ENCODE measurements around the gene ZHX3.

The ZHX3 gene

DNA sequence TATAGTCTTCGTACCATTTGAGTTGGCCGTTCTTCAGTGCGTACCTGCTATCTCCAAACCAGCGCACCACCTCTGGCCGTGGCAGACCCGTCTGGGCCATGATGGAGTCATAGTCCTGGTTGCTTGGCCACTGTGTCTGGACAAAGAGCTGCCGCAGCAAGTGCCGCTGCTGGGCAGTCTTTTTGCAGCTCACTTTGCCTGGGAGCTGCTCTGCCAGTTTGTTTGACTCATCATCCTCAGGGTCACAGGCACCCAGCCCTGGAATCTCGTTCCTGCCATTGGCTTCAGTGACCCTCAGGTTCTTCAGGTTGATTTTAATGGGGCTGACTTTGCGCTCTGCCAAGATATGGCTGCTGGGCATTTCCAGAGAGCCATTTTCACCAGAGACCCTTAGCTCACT, 115.1 kb downstream of the ZHX3 start:
- FAIRE-seq (no peak), DNase-seq (ENCODE audit: insufficient read length, low spot score) (no peak)

DNA sequence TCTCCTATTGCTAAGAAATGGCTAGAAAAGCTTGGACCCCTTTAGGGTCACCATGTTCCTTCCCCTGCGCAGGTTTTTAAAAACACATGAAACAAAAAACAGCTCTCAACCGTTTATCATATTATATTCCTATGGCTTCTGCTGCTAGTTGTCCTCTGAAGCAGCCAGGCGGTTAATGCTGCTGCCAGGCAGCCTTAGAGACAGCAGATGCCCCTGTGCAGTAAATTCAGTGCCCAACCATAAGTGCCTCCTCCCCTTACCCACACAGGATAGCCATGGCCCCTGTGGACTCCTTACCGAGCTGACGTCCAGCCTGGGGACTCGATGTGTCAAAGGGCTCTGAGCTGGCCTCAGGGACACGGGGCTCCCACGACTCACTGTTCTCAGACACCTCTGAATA, 115.8 kb downstream of the ZHX3 start:
- FAIRE-seq = no peak
- no peak for DNase-seq (ENCODE audit: insufficient read length, low spot score)

DNA sequence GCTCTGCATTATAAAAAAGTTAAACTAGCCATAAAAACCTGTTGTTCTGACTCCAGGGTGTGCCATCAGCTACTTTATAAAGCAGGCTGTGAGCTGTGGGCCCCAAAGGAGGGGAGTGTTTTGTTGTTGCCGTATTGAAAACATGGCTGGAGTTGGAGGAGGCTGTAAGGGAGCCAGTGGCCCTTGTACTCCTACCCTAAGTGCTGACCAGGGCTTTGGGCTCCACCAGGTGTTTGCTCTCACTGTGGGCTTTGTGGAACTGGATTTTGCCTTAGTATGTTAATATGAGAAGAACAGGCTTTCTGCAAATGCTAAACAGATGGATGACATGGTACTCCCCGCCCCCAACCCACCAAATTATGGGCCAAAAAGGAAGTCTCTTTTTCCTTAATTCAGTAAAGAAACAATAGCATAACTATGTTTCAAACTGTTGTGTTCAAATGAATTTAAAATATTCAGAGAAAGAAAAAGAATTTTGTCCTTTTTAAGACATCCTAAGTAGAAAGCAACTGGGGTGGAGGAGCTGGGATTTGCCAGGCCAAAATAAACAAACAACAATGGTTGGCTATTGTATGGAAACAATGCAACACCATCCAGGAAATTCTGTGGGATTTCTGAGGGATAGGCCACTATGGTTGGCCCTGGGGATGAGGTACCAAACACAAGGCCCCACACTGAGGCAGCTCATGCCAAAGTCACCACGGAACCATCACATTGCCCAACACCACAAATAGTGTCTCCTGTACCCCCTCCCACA, 116.9 kb downstream of the ZHX3 start:
- no peak for DNase-seq (ENCODE audit: insufficient read length, low spot score)
- FAIRE-seq = no peak

DNA sequence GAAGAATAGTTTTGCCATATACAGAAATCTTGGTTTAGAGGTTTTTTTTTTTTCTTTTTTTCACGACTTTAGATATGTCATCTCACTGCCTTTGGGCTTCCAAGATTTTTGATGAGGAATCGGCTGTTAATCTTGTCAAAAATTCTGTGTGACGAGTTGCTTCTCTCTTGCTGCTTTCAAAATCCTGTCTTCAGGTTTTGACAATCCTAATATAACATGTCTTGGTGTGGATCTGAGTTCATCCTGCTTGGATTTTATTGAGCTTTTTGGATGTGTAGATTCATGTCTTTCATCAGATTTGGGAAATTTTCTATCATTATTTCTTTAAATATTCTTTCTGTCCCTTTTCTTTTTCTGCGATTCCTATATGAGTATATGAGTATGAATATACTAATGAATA, 119.1 kb downstream of the ZHX3 start:
- FAIRE-seq = no peak
- DNase-seq (ENCODE audit: insufficient read length, low spot score) = no peak

DNA sequence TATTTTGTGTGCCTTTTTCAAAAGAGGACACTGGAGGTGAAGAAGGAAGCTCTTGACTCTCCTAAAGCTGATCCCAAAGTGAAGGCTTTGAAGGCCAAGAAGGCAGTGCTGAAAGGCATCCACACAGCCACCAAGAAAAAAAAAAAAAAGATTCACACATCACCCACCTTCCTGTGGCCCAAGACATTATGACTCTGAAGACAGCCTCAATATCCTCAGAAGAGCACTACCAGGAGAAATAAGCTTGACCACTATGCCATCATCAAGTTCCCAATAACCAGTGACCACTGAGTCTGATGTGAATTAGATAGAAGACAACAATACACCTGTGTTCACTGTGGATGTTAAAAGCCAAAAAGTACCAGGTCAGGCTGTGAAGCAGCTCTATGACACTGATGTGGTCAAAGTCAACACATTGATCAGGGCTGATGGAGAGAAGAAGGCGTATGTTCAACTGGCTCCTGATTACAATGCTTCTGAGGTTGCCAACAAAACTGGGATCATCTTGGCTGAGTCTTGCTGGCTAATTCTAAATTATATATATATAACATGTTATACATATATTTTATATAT, 120.8 kb downstream of the ZHX3 start:
- FAIRE-seq (no peak), DNase-seq (ENCODE audit: insufficient read length, low spot score) (no peak)

DNA sequence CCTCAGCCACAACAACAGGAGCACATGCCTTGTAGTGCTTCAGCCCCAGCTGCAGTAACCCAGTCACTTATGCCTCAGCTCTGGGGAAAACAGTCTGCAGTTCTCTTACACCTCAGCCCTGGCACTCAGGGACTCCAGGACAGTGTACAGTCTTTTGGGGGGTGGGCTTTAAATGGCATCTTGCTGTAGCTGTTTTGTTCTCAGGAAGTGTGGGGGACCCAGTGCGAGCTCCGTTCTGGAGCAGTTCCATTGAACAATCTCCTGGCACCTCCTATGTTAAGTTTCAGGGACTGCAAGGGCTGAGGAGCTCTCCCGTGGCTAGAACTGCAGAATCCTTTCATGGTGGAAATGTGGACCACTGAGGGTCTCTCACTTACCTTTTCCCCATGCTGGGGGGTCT, 125.0 kb downstream of the ZHX3 start:
- FAIRE-seq (no peak), DNase-seq (ENCODE audit: insufficient read length, low spot score) (no peak)

DNA sequence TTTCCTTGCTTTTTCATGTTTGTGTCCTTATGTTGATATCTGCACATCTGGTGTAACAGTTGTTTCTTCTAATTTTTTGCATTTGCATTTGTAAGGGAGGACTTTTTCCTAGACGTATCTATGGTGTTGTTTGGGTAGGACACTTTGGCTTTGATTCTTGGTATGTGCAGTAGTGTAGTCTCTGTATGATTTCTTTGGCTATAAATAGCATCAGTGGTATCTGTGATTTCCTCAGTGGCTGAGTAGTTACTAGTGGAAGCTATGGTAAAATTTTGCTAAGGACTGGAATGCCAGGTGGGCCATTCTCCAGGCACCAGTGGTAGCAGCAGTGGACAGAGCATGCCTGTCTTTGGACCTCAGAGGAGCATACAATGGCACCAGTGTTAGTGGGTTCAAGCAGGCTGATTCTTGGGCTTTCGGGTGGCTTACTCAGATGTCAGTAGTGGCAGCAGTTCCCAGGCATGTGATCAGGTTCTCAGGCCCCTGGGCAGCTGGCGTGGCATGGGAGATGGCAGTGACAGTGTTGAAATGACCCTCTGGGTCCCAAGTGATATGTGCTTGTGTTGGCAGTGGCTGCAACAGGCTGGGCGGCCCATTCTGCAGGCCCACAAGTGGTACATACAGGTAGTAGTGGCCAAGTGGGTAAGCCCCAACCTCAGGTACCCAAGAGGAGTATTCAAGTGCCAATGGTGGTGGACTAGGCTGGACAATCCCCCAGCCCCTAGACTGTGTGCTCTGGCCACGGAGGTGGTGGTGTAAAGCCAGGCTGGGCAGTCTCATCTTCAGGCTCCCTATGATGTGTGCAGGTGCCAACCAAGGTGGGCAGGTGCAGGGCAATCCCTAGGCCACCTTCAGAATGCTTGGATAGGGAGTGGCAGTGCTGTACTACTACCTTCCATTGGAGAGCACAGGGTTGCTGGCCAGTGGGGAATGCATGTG, 125.7 kb downstream of the ZHX3 start:
- no peak for DNase-seq (ENCODE audit: insufficient read length, low spot score)
- no peak for FAIRE-seq

DNA sequence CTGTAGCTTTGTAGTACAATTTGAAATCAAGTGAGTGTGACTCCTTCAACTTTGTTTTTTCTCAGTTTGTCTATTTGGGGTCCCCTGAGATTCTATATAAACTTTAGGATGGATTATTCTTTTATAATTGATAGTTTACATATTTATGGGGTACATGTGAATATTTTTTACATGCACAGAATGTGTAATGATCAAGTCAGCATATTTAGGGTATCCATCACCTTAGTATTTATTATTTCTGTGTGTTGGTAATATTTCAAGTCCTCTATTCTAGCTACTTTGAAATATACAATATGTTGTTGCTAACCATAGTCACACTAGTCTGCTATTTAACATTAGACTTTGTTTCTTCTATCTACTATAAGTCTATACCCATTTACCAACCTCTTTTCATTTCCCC, 129.9 kb downstream of the ZHX3 start:
- FAIRE-seq = no peak

DNA sequence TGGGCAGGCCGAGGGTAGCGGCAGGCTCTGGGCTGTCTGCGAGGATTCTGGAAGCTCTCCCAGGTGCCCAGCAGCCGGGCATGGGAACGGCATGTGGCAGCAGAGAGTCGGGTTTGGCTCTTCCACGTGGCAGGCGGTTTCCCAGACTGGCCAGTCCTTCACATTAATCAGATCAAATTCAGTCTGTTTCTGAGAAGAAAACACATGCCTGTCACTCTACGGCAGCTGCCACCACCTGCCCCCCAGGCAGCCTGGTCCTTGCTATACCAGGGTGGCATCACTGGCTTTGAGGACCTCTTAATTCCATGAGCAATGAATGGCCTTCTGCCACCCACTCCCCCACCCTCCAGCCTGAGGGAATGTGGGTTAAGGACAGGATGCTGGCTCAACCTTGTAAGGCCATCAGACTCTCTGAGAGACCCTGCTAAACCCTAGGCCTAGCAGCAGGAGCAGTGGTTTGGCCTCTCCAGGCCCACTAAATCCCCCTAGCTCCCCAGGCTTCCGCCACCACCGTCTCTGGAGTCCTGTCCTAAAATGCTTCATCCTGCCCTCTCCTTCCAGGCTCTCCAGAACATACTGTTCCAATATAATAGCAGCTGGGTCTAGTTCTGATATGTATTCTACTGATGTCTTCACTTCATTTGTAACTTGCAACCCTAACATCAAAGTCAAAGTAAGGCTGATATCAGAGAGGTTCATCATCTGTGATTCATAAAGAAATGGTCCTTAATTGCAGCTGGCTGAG, 132.3 kb downstream of the ZHX3 start:
- DNase-seq (ENCODE audit: insufficient read length, low spot score) = no peak
- FAIRE-seq = no peak

More for the DNA sequence above, 129.9 kb downstream of the ZHX3 start:
- no peak for DNase-seq (ENCODE audit: insufficient read length, low spot score)

DNA sequence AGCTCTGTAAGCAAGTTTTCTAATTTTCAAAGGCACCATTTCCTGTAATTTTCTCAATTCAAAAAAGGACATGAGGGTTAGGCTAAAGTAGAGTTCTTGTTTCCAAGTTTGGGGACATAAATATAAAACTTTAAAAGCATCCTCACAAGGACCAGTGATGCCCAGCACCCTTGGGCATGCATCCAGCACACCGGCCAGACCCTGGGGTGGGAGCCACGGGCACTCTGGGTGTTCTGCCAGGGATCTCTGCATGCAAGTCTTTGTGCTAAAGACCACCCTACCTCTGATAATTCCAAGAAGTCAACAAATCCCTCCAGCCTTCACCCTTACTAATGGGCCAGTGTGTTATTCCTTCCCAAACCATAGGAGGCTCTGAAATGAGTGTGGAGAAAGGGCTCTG, 133.7 kb downstream of the ZHX3 start:
- DNase-seq (ENCODE audit: insufficient read length, low spot score) (no peak), FAIRE-seq (no peak)

DNA sequence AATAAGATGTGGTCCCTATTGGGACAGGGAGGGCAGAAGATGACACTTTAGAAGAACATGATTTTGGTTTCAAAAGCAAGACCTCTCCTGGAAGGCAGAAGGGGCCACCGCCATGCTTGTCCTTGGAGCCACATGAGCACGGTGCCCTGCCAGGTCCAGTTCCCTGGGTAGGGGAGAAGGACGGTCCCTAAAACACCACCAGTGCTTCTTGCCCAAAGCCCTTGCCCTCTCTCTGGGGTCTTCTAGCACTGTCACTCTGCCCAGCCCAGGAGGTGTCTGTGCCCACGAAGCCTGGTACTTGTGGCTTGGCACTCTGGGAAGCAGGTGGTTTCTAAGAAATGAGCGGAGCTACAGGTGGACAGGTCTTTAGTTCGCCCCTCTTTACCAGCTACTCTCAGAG, 134.1 kb downstream of the ZHX3 start:
- DNase-seq (ENCODE audit: insufficient read length, low spot score) (no peak), FAIRE-seq (no peak)

DNA sequence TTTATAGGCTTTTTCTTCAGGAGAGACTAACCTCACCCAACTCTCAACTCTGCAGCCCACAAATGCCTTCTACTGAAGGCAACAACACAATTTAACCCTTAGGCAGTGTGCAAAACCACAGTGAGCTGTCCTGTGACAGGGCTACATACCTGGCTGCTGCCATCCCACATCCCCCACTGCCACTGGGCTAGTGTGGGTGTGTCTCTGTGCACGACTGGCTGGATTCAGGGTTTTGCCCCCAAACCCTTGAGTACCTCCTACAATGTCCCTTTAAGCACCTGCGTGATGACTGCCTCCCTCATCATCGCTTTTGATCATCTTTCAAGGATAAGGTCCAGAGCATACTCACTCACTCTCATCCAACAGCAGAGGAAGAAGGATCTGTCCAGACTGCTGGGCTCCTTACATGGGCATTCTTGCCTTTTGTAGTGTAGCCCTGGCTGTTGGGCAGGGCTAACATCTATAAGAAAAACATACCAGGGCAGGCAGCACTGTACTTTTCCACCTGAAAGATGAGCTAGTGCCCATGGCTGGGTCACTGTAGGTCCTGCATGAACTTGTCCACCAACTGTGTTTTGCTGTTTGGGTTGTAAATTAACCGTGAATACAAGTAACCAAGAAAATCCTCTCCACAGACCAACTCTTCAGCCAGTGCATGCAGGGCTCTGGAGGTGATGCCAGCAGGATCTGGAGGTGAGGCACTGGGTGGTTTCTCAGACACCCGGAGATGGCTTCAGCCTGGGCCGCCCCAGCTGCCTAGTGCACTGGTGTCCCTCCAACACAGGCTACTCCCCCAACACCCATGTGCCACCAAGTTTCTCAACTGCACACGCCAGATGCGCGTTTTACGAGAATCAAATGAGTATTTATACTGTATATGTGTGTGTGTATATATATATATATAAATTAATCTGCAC, 135.0 kb downstream of the ZHX3 start:
- DNase-seq (ENCODE audit: insufficient read length, low spot score) = no peak

DNA sequence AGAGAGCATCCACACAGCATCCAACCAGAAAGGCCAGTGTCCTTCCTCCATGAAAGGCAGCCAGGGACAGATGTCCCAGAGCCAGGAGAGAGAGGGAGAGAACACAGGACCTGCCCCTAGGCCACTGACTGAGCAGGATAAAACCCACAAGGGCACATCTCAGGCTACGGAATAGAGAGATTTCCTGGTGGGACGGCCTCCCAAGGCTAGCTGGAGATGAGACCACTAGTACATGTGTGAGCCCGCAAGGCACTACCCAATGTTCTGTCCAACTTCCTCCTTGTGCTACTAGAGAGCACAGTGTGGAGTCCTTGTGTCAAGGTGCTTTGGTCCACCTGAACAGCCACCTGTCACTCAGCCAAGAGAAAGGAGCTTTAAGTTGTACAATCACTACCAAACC, 136.0 kb downstream of the ZHX3 start:
- FAIRE-seq (no peak), DNase-seq (ENCODE audit: insufficient read length, low spot score) (no peak)

More for the DNA sequence above, 135.0 kb downstream of the ZHX3 start:
- FAIRE-seq = no peak

DNA sequence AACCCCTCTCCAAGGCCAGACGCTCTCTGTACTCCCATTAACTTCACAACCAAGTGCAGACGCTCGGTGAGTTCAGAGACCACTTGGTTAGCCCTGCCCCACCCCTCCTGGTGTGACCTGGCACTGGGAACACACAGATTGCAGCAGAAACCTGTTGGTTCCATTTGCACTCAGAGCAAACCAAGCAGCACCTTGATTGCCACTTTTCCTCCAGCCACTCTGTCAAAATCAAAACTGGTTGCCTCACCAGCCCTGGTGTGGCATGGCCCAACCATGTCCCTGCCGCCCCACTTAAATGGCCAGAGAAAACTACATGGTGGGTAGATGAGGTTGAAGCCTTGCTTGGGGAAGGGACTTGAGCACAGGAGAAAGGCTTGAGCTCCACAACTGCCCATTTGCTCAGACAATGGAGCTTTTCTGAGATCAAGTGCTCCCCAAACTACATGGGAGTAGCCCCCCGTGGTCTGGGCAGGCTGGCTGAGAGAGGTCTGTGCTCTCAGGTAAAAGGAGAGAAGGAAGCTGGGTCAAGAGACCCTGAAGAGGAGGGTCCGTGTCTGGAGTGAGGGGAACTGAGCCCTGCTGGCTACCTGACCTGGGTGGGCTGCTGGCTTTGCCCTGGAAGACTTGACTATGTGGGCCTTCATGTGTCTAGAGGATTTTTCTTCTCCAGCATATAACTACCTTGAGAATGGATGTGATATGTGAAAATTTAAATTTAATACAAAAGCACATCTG, 136.8 kb downstream of the ZHX3 start:
- DNase-seq (ENCODE audit: insufficient read length, low spot score) = no peak
- no peak for FAIRE-seq

DNA sequence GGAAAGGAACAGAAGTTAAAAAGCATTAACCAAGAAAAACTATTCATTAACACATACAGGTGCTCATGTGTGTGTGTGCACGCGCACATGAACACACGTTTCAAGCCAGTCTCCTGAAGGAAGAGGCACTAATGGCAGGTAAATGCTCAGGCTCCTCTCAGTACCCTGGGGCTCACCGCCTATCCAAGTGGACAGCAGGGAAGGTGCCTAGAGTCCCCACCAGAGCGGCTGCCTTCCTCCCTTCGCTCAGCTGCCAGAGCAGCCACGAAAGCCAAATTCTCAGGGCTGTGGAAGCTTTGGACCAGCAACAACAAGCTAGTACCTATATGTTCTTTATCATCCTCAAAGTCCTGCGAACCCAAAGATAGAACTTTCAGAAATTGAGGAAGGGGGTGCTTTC, 137.6 kb downstream of the ZHX3 start:
- no peak for FAIRE-seq
- DNase-seq (ENCODE audit: insufficient read length, low spot score) = no peak

DNA sequence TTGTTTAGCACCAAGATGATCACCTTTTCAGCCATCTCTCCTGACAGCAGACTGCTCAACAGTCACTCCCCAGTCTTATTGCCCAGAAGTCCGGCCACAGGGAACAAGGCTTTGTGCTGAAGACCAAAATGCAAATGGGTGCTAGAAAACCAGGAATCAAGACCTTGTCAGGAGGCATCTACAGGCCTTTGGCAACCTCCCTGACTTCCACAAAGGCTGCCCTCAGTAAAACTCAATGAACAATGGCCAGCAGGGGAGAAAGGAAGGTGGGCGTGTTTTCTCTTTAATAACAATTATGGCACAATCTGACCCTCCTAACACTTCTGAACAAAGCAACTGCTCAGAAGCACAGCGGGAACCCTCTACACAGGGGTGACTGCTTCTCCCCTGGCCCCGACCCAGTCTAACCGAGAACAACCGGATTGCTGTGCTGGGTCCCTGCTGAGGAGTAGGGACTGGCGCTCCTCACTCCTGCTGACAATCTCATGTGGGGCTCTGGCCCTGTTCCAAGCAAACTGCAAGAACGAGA, 138.6 kb downstream of the ZHX3 start:
- no peak for FAIRE-seq

DNA sequence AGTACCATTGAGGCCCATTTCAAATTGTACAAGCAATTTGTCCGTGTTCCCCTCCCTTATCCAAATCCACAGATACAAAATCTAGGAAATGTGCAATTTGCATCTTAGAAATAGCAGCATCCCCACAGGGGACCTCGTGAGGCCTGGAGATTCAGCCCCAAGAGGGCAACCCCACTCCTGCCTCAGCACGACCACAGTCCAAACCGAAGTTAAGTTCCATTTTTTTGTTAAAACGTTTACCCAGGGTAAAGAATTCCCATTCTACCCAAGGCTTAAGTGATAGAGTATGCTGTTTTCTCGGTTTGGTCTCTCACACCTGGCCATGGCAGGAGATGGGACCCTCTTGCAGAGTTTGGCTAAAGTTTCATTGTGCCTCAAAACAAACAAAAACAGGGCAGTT, 139.0 kb downstream of the ZHX3 start:
- FAIRE-seq (no peak), DNase-seq (ENCODE audit: insufficient read length, low spot score) (no peak)

More for the DNA sequence above, 138.6 kb downstream of the ZHX3 start:
- DNase-seq (ENCODE audit: insufficient read length, low spot score) = no peak

DNA sequence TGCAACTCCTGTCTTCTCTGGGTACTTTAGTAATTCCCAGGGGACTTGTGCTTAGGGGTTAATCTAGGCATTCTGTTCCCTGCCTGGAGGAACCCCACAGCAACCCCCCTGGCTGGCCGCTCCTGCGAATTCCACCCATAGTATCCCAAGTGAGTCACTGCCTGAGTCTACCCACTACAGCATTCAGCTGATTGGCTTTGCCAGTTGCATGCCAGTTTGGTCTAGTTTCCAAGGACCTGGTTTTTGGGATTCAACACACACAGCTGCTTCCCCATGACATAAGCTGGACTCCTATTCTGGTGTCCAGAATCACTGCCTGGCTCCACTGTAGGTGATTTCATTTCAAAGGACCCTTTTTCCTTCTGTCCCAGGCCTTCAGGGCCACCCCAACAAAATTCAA, 139.9 kb downstream of the ZHX3 start:
- FAIRE-seq (no peak), DNase-seq (ENCODE audit: insufficient read length, low spot score) (no peak)
